ENCODE measurements around the gene SLC47A2. TPM values are rescaled to one million over a fixed set of nuclear protein-coding genes. Genes with fewer than 3 reads are reported as not detected.

SLC47A2 gene
- total RNA-seq, 2 experiments from 2014 or later, result not detected

DNA sequence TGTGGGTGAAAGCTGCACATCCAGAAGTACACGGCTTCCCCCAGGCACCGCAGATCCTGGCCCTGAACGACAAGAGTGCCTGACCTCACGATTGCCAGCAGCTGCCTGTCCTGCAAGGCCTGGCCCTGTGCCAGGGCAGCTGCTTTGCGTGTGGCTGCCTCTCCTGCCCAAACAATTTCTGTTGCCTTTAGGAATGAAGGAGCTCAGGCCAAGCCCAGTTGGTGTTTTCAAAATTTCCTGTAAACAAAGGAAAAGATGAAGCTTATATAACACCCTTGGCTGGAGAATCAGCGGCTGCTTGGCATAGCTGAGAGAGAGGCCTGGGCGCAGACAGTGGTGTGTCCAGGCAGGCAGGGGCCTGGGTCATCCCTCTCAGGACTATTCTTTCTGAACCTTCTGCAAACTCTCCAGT lies 11.7 kb upstream of the SLC47A2 start:
- POLR2A ChIA-PET, result interaction anchor here (0.8 kb wide), 1 partner anchor 16 kb away, joined by 3 read pairs; no protein-coding TSS in a partner anchor

GRCh38 chr17:19727501-19728078 lies 11.2 kb upstream of the SLC47A2 start:
- Histone ChIP-seq H3K27ac (ENCODE audit: low read depth, low read length, poor library complexity, severe bottlenecking) (no peak overlapping the region), H3K4me3 (ENCODE audit: low read depth, low read length, poor library complexity, severe bottlenecking) (no peak overlapping the region), H4K20me1 (ENCODE audit: insufficient read depth, low read length) (no peaks in the 10 kb centered on the region), H3K36me3 (ENCODE audit: insufficient read depth, low read length) (no peaks in the 10 kb centered on the region), H3K79me2 (ENCODE audit: insufficient read depth, low read depth, low read length) (no peaks in the 10 kb centered on the region), H3K4me2 (ENCODE audit: low read length) (no peak overlapping the region), H3K9me3 (ENCODE audit: low read length) (no peaks in the 10 kb centered on the region), H3K9me2 (ENCODE audit: insufficient read depth, low read length) (no peaks in the 10 kb centered on the region), H3K4me1 (ENCODE audit: insufficient read depth, low read length, poor library complexity, severe bottlenecking) (no peaks in the 10 kb centered on the region), H2AFZ (ENCODE audit: low read length) (no peak overlapping the region)
- DNase-seq (ENCODE audit: low spot score), result no peak
- POLR2A ChIA-PET, result interaction anchor here (0.8 to 1.1 kb wide), 2 partner anchors 16 to 32 kb away, joined by 3 to 5 read pairs; no protein-coding TSS in a partner anchor
- BruUV-seq (replicated peaks), result no TSS peak
- CTCF ChIA-PET (ENCODE audit: unreplicated experiment), result no interaction called here
- TF ChIP-seq CTCF (conservative IDR thresholded peaks at IDR 0.05; ENCODE audit: low read length) (no peak), EZH2phosphoT487 (IDR thresholded peaks at IDR 0.05; ENCODE audit: borderline replicate concordance, low read depth, low read length) (no peak)
- intact Hi-C loops (cut with micrococcal nuclease; ENCODE audit: unreplicated experiment), result no loop called here

More for the DNA sequence above, 11.7 kb upstream of the SLC47A2 start:
- no peak for DNase-seq (ENCODE audit: low spot score)
- intact Hi-C loops (cut with micrococcal nuclease; ENCODE audit: unreplicated experiment), result no loop called here
- Histone ChIP-seq H3K4me2 (ENCODE audit: low read length) (no peak overlapping the region), H3K4me1 (ENCODE audit: insufficient read depth, low read length, poor library complexity, severe bottlenecking) (no peaks in the 10 kb centered on the region), H3K9me3 (ENCODE audit: low read length) (no peaks in the 10 kb centered on the region), H3K27ac (ENCODE audit: low read depth, low read length, poor library complexity, severe bottlenecking) (no peak overlapping the region), H3K4me3 (ENCODE audit: low read depth, low read length, poor library complexity, severe bottlenecking) (no peak overlapping the region), H3K79me2 (ENCODE audit: insufficient read depth, low read depth, low read length) (no peaks in the 10 kb centered on the region), H2AFZ (ENCODE audit: low read length) (no peak overlapping the region), H4K20me1 (ENCODE audit: insufficient read depth, low read length) (no peaks in the 10 kb centered on the region), H3K36me3 (ENCODE audit: insufficient read depth, low read length) (no peaks in the 10 kb centered on the region), H3K9me2 (ENCODE audit: insufficient read depth, low read length) (no peaks in the 10 kb centered on the region)
- no peak for TF ChIP-seq CTCF (conservative IDR thresholded peaks at IDR 0.05; ENCODE audit: low read length)
- CTCF ChIA-PET (ENCODE audit: unreplicated experiment), result no interaction called here
- BruUV-seq (replicated peaks), result no TSS peak

- Histone ChIP-seq H2AFZ (ENCODE audit: low read length) (no peak overlapping the region), H3K36me3 (ENCODE audit: insufficient read depth, low read length) (no peaks in the 10 kb centered on the region), H3K4me3 (ENCODE audit: low read depth, low read length, poor library complexity, severe bottlenecking) (no peak overlapping the region), H4K20me1 (ENCODE audit: insufficient read depth, low read length) (no peaks in the 10 kb centered on the region), H3K9me2 (ENCODE audit: insufficient read depth, low read length) (no peaks in the 10 kb centered on the region), H3K27ac (ENCODE audit: low read depth, low read length, poor library complexity, severe bottlenecking) (no peak overlapping the region), H3K4me2 (ENCODE audit: low read length) (no peak overlapping the region), H3K4me1 (ENCODE audit: insufficient read depth, low read length, poor library complexity, severe bottlenecking) (no peaks in the 10 kb centered on the region), H3K9me3 (ENCODE audit: low read length) (no peaks in the 10 kb centered on the region), H3K79me2 (ENCODE audit: insufficient read depth, low read depth, low read length) (no peaks in the 10 kb centered on the region)
- TF ChIP-seq EZH2phosphoT487 (IDR thresholded peaks at IDR 0.05; ENCODE audit: borderline replicate concordance, low read depth, low read length) (no peak), CTCF (conservative IDR thresholded peaks at IDR 0.05; ENCODE audit: low read length) (no peak)
- ChIA-PET CTCF (ENCODE audit: unreplicated experiment) (no interaction called here), POLR2A (interaction anchor here (1.1 kb wide), 1 partner anchor 31 kb away, joined by 5 read pairs; no protein-coding TSS in a partner anchor)
- DNase-seq (ENCODE audit: low spot score), result no peak
- intact Hi-C loops (cut with micrococcal nuclease; ENCODE audit: unreplicated experiment), result no loop called here
- no TSS peak for BruUV-seq (replicated peaks)
Measured at GRCh38 chr17:19726631-19727376, 10.4 kb upstream of the SLC47A2 start.

Data from OCI-LY7 (cell line).